NK-92 (cell line): Measurements from ENCODE around the gene NPTN.
"Not testable (repeated sequence)": the region's sequence is repeated elsewhere in the genome, so short reads cannot be mapped to it uniquely, and the experiment has no call there.

Experiments
- DNase-seq: peaks from one replicate; lab custom pipeline; 2025; ENCODE audit not compliant: unreplicated experiment; lab: John Stamatoyannopoulos, UW

NPTN gene

DNA sequence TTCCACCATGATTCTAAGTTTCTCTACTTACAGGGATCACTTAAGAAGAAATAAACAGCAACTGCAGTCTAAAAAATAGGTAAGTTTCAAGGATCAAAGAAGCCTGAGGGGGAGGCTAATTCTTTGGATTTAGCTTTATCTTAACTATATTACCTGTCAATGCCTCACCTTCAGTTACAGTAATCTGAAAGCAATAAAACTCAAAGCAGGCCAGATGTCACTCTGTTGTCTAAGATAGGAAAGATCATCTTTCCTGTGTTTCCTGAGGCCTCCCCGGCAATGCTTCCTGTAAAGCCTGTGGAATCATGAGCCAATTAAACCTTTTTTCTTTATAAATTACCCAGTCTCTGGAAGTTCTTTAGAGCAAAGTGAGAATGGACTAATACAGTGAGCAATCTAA lies 60.2 kb downstream of the NPTN start:
- DNase-seq, result no peak

DNA sequence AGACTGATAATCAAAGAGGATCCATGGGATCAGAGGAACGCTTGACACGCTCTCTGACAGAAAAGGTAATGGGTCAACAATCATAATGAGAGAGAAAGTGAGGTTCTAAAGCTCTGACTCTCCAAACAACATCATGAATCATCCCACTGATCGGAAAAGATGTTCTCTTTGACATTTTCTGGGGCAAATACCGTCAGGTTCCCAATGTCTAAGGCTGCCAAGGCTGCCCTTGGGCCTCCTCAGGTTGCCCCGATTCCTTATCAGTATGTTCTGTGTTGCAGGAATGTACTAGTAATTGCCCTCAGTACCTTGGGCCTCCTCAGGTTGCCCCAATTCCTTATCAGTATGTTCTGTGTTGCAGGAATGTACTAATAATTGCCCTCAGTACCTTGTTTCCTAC lies 60.9 kb downstream of the NPTN start:
- no peak for DNase-seq

DNA sequence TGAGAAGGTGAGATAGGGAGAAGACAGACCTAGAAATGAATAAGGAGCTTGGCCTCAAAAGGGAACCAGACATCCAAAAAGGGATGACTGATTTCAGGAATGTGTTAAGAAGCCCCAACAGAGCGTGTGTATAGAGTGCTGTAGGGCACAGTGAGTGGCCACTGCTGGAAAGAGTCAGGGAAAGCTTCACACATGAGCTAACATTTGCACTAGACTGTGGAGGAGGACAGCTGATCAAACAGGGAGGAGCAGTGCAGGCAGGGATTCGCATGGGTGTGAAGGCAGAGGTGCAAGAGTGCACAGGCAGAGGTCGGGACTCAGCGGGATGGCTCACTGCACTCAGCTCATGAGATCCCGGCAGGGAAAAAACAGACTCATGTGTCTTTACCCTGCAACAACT lies 61.8 kb downstream of the NPTN start:
- no peak for DNase-seq

DNA sequence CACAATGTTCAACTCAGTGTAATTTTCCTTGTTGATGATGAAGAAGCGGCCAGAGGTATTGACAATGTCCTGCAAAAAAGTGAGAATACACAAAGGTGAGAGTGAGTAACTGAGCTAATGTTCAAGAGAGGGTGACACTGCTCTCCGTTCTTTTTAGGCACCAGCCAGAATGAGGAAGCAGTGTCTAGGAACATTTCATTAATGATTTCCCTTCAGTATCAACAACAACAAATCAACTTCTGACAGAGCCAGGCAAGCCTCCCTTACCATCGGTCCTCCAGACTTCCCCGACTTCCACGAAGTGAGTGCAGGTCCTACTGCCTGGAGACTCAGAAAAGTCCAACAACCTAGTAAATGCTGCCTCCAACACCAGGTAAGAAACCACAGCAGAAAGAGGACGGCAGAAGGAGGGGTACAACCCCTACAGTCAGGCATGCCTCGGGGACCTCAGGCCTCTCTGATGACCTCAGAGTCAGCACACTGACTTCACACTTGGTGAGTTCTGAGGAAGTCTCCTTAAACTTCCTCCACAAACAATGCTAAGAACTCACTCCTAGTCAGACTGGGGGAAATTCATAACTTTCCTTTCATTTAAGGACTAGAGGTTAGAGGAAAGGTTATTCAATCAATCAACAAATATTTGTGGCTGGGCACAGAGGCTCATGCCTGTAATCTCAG lies 62.7 kb downstream of the NPTN start:
- no peak for DNase-seq

DNA sequence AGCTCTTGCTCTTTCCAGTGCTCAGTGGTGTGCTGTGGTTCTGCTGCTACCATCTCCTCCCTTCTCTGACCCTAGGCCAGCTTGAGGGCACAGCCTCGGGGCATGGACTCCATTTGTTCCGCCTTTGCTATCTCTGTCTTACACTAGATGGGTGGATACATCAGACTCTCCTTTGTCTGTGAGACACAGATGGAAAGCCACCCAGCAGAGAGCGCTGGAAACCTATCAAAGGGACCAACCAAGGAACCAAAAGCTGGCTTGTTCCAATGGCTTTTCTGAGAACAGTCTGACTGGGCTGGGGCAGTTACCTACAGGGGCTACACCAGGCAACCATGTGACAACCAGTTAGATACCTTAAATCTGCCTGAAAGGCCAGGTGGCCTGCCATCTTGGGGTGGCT lies 63.8 kb downstream of the NPTN start:
- DNase-seq, result no peak

DNA sequence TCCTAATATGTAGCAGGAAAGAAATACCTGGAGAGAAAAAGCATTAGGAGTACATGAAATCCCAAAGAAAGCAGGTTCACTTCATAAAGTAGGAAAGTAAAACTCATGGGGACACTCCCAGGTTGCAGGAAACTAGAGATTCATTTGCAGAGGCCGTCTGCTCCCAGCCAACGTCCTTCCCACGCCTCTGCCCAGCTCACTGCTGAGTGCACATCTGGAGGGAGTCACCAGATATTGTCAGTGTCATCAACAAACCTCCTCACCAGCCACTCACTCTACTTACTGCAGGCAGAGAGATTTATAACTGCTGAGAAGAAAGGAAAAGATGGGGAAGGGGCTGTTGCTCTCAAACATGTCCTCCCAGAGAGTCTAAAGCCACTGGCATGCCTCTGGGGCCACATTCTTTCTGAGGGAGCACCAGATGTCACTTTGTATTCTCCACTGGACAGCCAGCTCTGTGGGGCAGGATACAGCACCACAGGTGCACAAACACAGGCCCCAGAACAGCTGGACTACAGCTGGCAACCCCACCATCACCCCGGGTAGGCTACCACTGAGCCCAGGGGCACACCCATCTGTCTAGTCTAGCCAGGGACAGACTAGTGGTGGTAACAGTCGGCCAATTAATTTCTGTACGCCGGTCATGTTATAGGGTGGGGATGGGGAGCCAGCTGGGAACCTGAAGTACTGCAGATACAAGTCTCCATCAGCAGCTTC lies 64.5 kb downstream of the NPTN start:
- DNase-seq, result no peak

DNA sequence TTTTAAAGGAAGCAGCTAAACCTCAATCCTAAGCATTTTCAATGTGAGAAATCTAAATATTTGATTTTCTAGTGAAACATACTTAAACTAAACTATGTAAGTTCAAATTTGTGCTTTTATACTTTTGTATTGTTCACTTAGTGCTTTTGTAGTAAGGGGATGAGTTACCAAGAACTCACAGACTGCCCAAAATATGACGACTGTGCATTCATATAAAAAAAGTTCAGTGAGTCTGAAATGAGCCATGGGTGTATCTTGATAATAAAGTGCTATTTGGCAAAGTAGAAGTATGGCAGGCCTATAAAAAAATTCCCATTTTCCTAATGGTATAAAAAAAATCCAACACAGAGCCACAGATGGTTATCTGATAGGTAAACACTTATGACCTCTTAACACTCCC lies 66.2 kb downstream of the NPTN start:
- no peak for DNase-seq

DNA sequence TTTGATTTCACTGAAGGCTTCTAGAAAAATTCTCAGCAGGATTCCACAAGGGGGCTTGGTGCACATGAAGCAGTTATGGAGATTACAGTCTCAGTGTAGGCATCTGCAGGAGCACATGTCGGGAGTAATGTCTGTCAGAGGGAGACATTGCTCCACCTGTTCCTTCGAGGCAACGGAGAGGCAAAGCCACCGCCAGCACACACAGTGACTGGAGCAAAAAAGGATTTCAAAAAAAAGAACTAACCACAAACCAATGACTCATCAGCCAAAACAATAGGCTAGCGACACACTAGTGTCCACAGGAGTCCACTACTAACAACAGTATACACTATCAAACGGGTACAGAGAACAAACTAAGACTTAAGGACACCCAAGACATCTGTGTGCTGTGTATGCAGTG lies 68.9 kb downstream of the NPTN start:
- DNase-seq, result no peak

DNA sequence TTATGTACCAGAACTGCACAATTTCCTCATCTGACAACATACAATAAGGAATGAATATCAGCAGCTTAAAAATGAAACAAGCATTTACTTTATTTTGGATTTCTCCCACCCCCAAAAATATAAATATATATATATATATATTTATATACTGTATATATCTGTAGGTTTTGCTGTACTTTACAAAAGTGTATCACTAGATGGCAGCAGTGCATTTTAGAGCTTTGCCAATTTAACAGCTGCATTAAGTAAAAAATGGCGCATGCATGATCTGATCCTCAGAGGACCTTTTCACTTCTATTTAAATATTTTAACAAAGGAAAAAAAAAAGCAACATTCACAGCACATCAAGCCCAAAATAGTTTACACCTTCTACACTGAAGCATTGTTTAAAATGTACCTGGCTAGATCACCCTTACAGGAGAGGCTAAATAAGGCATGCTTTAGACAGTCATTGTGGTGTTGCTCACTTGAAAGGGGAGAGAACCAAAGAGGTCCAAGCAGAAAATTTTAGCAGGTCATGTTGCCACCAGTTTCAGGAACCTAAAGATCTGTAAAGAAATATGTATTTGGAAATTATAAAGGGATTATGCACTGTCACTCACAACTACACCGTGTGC lies 72.6 kb downstream of the NPTN start:
- DNase-seq, result no peak

DNA sequence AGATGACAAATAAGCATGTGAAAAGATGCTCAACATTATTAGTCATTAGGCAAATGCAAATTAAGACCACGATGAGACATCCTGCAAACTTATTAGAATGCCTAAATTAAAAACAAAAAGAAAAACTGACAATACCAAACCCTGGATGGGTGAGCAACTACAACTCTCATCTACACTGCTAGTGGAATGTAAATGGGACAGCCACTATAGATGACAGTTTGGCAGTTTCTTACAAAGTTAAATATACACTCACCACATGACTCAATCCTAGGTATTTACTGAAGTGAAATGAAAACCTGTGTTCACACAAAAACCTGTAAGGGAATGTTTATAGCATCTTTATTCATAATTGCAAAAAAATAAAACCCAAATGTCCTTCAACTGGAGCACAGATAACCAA lies 74.7 kb downstream of the NPTN start:
- no peak for DNase-seq

DNA sequence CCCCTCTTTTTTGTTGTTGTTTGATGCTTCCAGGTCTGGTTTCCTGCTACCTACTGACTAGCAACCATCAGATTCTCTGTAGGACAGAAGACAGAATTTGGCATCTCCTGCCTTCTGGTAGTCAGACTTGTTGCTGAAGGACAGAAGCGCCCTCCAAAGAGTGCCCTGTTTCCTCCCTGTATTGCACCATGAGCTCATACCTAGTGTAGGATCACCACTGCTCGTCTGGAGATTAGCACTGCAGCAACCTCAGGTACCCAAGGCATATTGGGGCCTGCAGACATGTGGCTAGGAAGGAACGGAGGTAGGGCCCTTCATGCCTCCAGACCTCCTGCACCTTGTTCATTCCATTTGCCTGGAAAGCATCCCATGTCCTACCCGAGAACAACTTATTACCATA lies 78.1 kb downstream of the NPTN start:
- DNase-seq, result no peak

DNA sequence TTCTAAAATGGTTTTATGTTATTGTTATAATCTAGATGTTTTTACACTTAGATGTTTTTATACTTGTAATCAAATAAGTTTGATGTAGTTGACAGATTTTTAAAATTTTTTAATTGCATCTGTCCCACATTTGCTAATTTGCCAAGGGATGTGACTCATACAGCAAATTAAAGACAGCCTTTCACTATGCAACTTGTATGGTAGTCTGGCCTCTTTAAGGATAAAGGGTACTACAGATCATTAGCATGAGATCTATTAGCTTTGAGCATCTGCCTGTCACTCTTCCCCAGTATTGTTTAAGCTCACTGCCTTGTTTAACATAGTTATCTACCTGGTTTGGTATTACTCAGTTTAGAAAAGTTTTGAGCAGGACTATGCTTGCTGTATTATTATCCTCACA lies 83.0 kb downstream of the NPTN start:
- no peak for DNase-seq

DNA sequence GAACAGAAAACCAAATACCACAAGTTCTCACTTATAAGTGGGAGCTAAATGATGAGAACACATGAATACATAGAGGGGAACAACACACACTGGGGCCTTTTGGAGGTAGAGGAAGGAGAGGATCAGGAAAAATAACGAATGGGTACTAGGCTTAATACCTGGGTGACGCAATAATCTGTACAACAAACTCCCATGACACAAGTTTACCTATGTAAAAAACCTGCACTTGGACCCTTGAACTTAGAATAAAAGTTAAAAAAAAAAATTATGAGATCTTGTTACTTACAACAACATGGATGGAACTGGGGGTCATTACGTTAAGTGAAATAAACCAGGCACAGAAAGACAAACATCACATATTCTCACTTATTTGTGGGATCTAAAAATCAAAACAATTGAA lies 84.3 kb downstream of the NPTN start:
- not testable (repeated sequence) for DNase-seq

DNA sequence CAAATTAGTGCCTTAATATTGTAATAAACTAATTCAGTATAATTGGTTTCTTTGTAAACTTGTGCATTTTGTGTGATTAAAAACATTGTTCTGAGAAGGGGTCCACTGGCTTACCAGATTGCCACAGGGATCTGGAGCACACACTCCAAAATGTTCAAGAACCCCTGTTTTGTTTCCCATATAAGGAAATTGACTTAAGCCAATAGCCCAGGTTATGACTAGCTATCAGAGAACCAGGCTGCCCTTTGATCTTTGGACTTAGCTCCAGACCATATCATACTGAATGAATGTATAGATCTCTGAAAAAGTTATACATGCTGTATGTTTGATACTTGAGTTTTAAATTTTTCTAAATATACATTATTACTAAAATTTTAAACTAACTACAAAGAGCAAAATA lies 91.7 kb downstream of the NPTN start:
- DNase-seq, result no peak

DNA sequence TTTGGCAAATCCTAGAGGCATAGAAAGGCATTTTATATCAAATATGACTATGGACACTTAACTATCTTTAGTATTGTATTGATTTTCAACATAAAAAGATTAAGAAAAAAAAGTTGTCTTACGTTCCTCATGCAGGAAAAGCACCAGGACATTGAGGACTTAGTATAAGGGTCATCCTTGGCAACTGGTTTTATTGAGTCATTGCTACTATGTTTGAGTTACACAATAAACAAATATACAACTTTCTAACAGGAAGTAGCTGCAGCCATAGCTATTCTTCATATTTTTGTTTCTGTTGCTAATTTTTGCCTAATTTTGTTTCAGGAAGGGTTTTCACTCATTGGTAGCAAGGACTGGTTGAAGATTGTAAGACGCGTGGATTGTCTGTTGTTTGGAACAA lies 93.0 kb downstream of the NPTN start:
- no peak for DNase-seq

DNA sequence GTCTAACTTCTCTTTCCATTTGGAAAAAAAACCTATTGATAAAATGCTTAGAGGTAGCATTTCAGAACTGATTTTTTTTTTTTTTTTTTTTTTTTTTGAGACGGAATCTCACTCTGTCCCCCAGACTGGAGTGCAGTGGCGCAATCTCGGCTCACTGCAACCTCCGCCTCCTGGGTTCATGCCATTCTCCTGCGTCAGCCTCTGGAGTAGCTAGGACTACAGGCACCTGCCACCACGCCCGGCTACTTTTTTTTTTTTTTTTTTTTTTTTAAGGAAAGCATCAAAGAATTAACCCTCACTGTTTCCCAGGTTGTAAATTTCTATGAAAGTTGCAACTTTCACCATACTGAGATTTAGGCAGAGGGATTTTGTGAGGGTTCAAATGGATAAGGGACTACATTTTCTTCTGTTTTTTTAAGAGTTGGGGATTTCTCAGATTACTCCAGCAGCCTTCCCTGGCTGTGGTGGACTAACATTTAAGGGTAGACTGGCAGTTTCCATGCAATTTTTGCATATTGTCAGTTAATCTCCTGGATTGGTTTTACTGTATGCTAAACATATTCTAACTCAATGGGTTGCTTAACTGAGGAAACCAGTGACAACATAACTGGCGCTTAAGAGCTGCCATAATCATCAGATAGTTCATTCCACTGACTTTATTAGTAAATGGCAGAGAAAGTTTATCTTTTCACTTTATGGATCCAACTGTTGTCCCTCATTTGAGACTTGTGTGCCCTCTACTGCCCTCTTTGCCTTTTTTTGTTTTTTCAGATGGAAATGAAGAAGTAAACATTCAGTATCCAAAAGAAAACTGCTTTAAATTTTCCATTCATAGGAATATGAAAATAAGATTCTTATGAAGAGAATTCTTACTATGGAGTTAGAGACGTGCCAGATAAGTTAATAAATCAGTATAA lies 93.7 kb downstream of the NPTN start:
- DNase-seq, result no peak

DNA sequence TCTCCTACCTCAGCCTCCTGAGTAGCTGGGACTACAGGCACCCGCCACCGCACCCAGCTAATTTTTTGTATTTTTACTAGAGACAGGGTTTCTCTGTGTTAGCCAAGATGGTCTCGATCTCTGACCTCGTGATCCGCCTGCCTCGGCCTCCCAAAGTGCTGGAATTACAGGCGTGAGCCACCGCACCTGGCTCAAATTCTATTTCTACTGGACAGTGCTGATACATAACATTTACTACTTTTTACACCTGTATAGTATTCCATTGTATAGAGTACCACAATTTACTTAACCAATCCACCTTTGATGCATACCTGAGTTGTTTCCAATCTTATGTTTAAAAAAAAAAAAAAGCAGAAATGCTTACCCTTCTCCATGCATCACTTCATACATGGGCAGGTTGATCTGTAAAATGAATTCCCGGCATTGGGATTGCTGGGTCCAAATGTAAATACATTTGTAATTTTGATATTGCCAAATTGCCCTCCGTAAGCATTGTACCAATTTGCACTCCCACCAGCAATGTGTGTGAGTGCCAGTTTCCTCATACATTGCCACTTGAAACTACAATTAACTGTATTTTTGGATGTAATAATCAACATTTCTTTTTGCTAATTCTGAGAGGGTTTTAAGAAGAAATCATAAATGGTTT lies 94.5 kb downstream of the NPTN start:
- DNase-seq, result no peak

DNA sequence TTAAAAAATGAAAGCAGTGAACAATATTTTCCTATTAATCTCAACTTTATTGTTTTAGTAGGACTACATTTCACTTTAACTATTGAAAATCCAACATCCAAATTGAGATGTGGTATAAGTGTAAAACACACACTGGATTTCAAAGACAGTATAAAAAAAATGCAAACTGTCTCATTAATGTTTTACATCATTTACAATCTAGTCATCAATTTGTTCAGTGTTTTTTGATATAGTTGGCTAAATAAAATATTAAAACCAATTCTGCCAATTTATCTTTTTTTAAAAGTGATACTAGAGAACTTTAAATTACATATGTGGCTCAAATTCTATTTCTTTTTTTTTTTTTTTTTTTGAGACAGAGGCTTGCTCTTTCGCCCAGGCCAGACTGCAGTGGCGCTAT lies 95.1 kb downstream of the NPTN start:
- no peak for DNase-seq

DNA sequence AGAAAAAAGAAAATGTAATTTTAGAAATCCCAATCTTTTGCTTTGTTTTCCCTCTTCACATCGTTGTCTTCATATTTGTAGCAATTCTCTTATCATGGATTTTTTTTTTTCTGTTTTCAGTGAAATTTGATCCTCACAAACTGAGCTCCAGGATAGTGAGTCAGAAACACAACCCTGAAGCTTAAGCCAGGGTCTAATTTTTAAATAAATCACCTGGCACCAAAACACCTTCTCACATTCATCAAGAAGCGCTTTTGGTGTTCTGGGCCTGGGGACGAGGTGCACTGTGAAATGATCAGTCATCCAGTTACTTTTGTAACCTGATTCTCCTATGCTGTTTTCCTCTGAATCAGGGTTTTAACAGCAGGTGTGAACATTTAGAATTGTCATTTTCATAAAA lies 102.5 kb downstream of the NPTN start:
- DNase-seq, result no peak

DNA sequence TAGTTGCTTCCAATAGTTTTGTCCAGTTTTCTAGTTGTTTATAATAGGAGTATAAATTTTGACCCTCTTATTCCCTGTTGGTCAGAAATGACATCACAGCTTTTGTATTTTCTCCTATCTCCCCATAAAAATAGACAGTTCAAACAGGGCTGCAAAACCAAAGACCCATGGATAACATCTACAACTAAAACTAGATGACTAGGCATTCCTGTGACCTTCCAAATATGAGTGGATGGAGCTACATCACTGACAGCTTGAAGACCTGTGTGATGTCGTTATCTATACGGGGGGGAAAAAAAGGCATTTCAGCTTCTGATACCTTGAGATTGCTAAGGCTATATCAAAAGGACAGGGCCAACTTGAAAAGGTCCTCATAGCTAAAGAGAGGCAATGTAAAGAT lies 105.6 kb downstream of the NPTN start:
- no peak for DNase-seq

DNA sequence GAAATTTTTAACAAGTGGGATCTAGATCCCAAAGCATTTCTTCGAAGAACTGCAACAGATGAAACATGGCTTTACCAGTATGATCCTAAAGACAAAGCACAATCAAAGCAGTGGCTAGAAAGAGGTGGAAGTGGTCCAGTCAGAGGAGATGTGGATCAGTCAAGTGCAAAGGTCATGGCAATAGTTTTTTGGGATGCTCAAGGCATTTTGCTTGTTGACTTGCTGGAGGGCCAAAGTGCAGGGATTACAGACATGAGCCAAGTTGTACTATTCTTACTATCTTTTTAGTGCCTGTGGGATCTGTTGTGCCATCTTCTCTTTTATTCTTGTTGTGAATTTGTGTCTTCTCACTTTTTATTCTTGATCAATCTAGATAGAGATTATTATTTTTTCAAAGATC lies 108.3 kb downstream of the NPTN start:
- no peak for DNase-seq
